ENCODE results near the gene TNIP3. TPM values are rescaled to one million over a fixed set of nuclear protein-coding genes. Genes with fewer than 3 reads are reported as not detected.

TNIP3 gene
- total and polyA plus RNA-seq, 9 donors: 0.05 to 0.60 (median 0.15) TPM; not detected in 4

DNA sequence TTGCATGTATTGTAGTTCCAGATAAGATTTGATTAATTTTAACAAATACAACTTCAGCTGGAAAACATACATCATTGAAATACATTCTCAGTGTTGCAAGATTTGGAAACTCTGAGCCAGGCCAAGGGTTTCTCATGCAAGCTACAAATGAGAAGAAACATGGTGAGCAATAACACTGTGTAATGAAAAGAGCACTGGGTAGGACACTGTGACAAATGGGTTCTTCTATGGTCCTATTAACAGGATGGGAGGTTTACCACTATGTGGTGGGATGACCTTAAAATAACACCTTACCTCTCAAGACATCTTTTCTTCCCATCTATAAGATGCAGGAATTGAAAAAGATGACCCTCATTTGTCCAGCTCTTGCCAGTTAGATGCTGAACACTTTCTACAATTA, 72.2 kb downstream of the TNIP3 start:
- intact Hi-C loops (cut with DNase I): loop anchor here in 2 of 4 donors (5.0 to 10.0 kb wide), 3 partner anchors 375 to 935 kb away; no protein-coding TSS in a partner anchor
- TF ChIP-seq POLR2A (IDR thresholded peaks at IDR 0.05) (no peak), EP300 (IDR thresholded peaks at IDR 0.05) (no peak)
- TF ChIP-seq, protein P1, sequence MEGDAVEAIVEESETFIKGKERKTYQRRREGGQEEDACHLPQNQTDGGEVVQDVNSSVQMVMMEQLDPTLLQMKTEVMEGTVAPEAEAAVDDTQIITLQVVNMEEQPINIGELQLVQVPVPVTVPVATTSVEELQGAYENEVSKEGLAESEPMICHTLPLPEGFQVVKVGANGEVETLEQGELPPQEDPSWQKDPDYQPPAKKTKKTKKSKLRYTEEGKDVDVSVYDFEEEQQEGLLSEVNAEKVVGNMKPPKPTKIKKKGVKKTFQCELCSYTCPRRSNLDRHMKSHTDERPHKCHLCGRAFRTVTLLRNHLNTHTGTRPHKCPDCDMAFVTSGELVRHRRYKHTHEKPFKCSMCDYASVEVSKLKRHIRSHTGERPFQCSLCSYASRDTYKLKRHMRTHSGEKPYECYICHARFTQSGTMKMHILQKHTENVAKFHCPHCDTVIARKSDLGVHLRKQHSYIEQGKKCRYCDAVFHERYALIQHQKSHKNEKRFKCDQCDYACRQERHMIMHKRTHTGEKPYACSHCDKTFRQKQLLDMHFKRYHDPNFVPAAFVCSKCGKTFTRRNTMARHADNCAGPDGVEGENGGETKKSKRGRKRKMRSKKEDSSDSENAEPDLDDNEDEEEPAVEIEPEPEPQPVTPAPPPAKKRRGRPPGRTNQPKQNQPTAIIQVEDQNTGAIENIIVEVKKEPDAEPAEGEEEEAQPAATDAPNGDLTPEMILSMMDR (IDR thresholded peaks at IDR 0.05): no peak

DNA sequence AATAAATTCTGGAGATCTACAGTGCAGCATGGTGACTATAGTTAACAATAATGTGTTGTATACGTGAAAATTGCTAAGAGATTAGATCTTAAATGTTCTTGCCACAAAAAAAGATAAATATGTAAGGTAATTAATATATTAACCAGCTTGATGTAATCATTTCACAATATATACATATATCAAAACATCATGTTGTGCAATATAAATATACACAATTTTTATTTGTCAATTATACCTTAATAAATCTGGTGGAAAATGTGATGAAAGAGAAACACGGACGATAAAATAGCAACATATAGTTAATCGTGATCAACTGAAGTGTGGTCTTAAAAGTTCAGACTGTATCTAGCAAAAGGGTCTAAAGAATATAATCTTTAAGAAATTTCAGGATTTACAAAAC, 75.3 kb downstream of the TNIP3 start:
- intact Hi-C loops (cut with DNase I): no loop called here
- no peak for TF ChIP-seq POLR2A (IDR thresholded peaks at IDR 0.05)
- TF ChIP-seq, protein P1 (IDR thresholded peaks at IDR 0.05): no peak
- no peak for TF ChIP-seq EP300 (IDR thresholded peaks at IDR 0.05)
- Histone ChIP-seq H3K4me1 (ENCODE audit: insufficient read depth) (no peaks in the 10 kb centered on the region), H3K36me3 (no peaks in the 10 kb centered on the region), H3K9me3 (no peaks in the 10 kb centered on the region), H3K4me3 (no peak overlapping the region), H3K27ac (no peak overlapping the region), H3K27me3 (no peaks in the 10 kb centered on the region)
- no peak for DNase-seq
- 80 to 94% (median 87%) methylated on average over 4 of the region's 4 CpGs for WGBS, 3 donors

More for the DNA sequence above, 72.2 kb downstream of the TNIP3 start:
- Histone ChIP-seq H3K27me3 (no peaks in the 10 kb centered on the region), H3K4me1 (ENCODE audit: insufficient read depth) (no peaks in the 10 kb centered on the region), H3K36me3 (no peaks in the 10 kb centered on the region), H3K27ac (no peak overlapping the region), H3K4me3 (no peak overlapping the region), H3K9me3 (no peaks in the 10 kb centered on the region)
- no peak for DNase-seq

Small RNA genes within 50 kb of the gene (small RNA-seq; reads per million reads assigned to genes)
- not detected for gene RNU6-948P

Other genes starting within 250 kb of the TNIP3 start
- 10 to 100 TPM; 33.4 to 53.8 (median 45.3) TPM for gene PRDM5, start 241.6 kb downstream of the TNIP3 start, total RNA-seq
- gene PRDM5, start 241.6 kb downstream of the TNIP3 start, polyA plus RNA-seq: 1 to 10 TPM; 8.1 to 9.0 TPM
- 10 to 100 TPM; 20.6 to 68.0 (median 46.6) TPM for gene NDNF, start 91.8 kb downstream of the TNIP3 start, total RNA-seq
- 10 to 100 TPM; 32.6 to 44.6 TPM for gene NDNF, start 91.8 kb downstream of the TNIP3 start, polyA plus RNA-seq
- 1 to 10 TPM in 1 of 7 donors, under 1 TPM in 4, not detected in 2; 0.27 to 1.4 (median 0.40) TPM for gene QRFPR, start 216.7 kb upstream of the TNIP3 start, total RNA-seq
- gene QRFPR, start 216.7 kb upstream of the TNIP3 start, polyA plus RNA-seq: under 1 TPM; 0.27 to 0.62 TPM

All from ovary (tissue), 9 donors.